ENCODE results near the gene TET2.

TET2 gene

GRCh38 chr4:105236202-105236915 is 89.7 kb downstream of the TET2 start:
- DNase-seq, result no peak

GRCh38 chr4:105236916-105237311 is 90.2 kb downstream of the TET2 start:
- DNase-seq, result no peak

- no peak for DNase-seq
Observed at GRCh38 chr4:105240037-105240436, 93.4 kb downstream of the TET2 start.

- no peak for DNase-seq
Observed at GRCh38 chr4:105241451-105241850, 94.8 kb downstream of the TET2 start.

GRCh38 chr4:105243446-105243845 is 96.8 kb downstream of the TET2 start:
- DNase-seq, result no peak

- no peak for DNase-seq
Observed at GRCh38 chr4:105246712-105247111, 100.0 kb downstream of the TET2 start.

- DNase-seq, result no peak
Observed at GRCh38 chr4:105248613-105249012, 101.9 kb downstream of the TET2 start.

- DNase-seq, result no peak
Observed at GRCh38 chr4:105257817-105258495, 111.3 kb downstream of the TET2 start.

GRCh38 chr4:105265689-105266088 is 119.0 kb downstream of the TET2 start:
- DNase-seq, result no peak

GRCh38 chr4:105267280-105267679 is 120.6 kb downstream of the TET2 start:
- no peak for DNase-seq

GRCh38 chr4:105272002-105272401 is 125.3 kb downstream of the TET2 start:
- DNase-seq, result no peak

- DNase-seq, result no peak
Observed at GRCh38 chr4:105273230-105273629, 126.6 kb downstream of the TET2 start.

GRCh38 chr4:105274090-105274489 is 127.4 kb downstream of the TET2 start:
- DNase-seq, result no peak

GRCh38 chr4:105274504-105274903 is 127.8 kb downstream of the TET2 start:
- no peak for DNase-seq

- DNase-seq, result no peak
Observed at GRCh38 chr4:105276361-105277104, 129.9 kb downstream of the TET2 start.

- DNase-seq, result no peak
Observed at GRCh38 chr4:105277702-105278101, 131.0 kb downstream of the TET2 start.

GRCh38 chr4:105279314-105279713 is 132.6 kb downstream of the TET2 start:
- no peak for DNase-seq

GRCh38 chr4:105280338-105281123 is 133.9 kb downstream of the TET2 start:
- DNase-seq, result no peak

GRCh38 chr4:105281124-105281415 is 134.4 kb downstream of the TET2 start:
- no peak for DNase-seq

- no peak for DNase-seq
Observed at GRCh38 chr4:105282489-105282888, 135.8 kb downstream of the TET2 start.

GRCh38 chr4:105283501-105283900 is 136.8 kb downstream of the TET2 start:
- DNase-seq, result no peak

- no peak for DNase-seq
Observed at GRCh38 chr4:105288121-105288520, 141.4 kb downstream of the TET2 start.

- no peak for DNase-seq
Observed at GRCh38 chr4:105291925-105292324, 145.2 kb downstream of the TET2 start.

All from CD4-positive, alpha-beta T cell treated with Interleukin-17A for 4 hours (primary cell).